ENCODE measurements around the gene SIPA1L3.

DNA sequence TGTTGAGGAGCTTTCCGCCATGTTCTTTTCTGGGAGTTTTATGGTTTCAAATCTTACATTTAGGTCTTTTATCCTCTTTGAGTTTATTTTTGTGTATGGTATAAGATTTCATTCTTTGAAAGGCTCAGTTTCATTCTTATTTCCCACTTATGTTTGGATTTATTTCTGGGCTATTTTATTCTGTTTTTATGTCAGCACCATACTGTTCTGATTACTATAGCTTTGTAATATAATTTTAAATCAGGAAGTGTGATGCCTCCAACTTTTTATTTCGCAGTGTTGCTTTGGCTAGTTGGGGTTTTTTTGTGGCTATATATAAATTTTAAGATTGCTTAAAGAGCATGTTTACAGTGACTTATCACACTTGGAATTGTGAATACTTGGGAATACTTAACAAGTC lies 135.1 kb downstream of the SIPA1L3 start:
- TF ChIP-seq, protein P1, sequence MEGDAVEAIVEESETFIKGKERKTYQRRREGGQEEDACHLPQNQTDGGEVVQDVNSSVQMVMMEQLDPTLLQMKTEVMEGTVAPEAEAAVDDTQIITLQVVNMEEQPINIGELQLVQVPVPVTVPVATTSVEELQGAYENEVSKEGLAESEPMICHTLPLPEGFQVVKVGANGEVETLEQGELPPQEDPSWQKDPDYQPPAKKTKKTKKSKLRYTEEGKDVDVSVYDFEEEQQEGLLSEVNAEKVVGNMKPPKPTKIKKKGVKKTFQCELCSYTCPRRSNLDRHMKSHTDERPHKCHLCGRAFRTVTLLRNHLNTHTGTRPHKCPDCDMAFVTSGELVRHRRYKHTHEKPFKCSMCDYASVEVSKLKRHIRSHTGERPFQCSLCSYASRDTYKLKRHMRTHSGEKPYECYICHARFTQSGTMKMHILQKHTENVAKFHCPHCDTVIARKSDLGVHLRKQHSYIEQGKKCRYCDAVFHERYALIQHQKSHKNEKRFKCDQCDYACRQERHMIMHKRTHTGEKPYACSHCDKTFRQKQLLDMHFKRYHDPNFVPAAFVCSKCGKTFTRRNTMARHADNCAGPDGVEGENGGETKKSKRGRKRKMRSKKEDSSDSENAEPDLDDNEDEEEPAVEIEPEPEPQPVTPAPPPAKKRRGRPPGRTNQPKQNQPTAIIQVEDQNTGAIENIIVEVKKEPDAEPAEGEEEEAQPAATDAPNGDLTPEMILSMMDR (IDR thresholded peaks at IDR 0.05) = no peak
- TF ChIP-seq POLR2A (IDR thresholded peaks at IDR 0.05) = no peak

All from lower leg skin (tissue), 3 donors.